PC-3 (cell line): ENCODE results near the gene SLC17A2.

Experiments used
- EZH2 ChIP-seq: fragments of 300-600 bp; sonication (generic); IDR thresholded peaks from one replicate; pipeline ENCODE4 v1.6.1; 2017; ENCODE audit warnings: antibody characterized with exemption, mild to moderate bottlenecking, low read length; ENCODE audit not compliant: unreplicated experiment
- EZH2phosphoT487 ChIP-seq: fragments of 300-600 bp; sonication (generic); IDR thresholded peaks from 2 replicates; pipeline ENCODE4 v1.6.1; 2018; ENCODE audit warnings: mild to moderate bottlenecking, antibody characterized with exemption, low read length, borderline replicate concordance
- TF ChIP-seq, protein P1 (sequence below): fragments of 300-600 bp; sonication (generic); conservative IDR thresholded peaks from 2 replicates; pipeline ENCODE4 v1.5.1; 2017; ENCODE audit warnings: antibody characterized with exemption, low read depth, mild to moderate bottlenecking, low read length

DNA sequence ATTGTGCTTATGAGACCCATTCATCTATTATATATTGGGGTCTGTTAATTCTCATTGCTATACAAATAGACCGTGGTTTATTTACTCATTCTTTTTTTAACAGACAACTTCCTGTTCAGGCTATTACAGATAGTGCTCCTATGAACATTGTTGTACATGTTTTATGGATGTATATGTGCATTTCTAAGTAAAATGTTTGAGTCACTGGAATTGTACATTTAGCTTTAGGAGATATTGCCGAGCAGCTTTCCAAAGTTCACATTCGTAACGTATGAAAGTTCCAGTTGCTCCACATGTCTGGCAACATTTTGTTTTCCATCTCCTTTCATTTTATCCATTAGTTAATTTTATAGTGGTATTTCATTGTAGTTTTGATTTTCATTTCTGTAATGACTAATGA is 19.1 kb downstream of the SLC17A2 start:
- TF ChIP-seq, protein P1, sequence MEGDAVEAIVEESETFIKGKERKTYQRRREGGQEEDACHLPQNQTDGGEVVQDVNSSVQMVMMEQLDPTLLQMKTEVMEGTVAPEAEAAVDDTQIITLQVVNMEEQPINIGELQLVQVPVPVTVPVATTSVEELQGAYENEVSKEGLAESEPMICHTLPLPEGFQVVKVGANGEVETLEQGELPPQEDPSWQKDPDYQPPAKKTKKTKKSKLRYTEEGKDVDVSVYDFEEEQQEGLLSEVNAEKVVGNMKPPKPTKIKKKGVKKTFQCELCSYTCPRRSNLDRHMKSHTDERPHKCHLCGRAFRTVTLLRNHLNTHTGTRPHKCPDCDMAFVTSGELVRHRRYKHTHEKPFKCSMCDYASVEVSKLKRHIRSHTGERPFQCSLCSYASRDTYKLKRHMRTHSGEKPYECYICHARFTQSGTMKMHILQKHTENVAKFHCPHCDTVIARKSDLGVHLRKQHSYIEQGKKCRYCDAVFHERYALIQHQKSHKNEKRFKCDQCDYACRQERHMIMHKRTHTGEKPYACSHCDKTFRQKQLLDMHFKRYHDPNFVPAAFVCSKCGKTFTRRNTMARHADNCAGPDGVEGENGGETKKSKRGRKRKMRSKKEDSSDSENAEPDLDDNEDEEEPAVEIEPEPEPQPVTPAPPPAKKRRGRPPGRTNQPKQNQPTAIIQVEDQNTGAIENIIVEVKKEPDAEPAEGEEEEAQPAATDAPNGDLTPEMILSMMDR = no peak
- TF ChIP-seq EZH2phosphoT487 = no peak
- TF ChIP-seq EZH2 = no peak
